SK-N-SH (cell line): Measurements from ENCODE around the gene LIME1. TPM values are rescaled to one million over a fixed set of nuclear protein-coding genes. Genes with fewer than 3 reads are reported as not detected.

Experiments
- CTCF ChIA-PET: fragments of 300-600, 350-600 bp; formaldehyde crosslinking; extraction: SDS; loops from one replicate; lab custom pipeline; 2021; lab: Yijun Ruan, JAX
- POLR2A ChIA-PET: fragments of 350-600 bp; sonication (Branson Sonifier 250); formaldehyde crosslinking; extraction: SDS; loops from one replicate; lab custom pipeline; 2020; ENCODE audit warnings: antibody characterized with exemption, inconsistent platforms; lab: Yijun Ruan, JAX
- DNase-seq: peaks from one replicate; pipeline ENCODE4 v3.0.0; 2012
- H2AFZ ChIP-seq: fragments of 200-600 bp; sonication (generic); 2 replicates; pipeline ENCODE4 v1.8.1; 2016; ENCODE audit warnings: antibody characterized with exemption, mild to moderate bottlenecking, low read depth
- H3F3A ChIP-seq: fragments of 200-600 bp; sonication (generic); replicated peaks from 2 replicates; pipeline ENCODE3; 2016; ENCODE audit warnings: antibody characterized with exemption, mild to moderate bottlenecking; ENCODE audit not compliant: insufficient read depth
- H3K27ac ChIP-seq, 2 experiments: fragments of 200-500 bp in 1 of 2; fragments of 200-600 bp in 1 of 2; sonication (Bioruptor generic) in 1 of 2; sonication (generic), shearing (Covaris generic) in 1 of 2; 2 replicates each; pipeline versions ENCODE4 v1.5.1 to v1.6.1; 2014 to 2016; ENCODE audit warnings: low read depth in 2 of 2, inconsistent platforms in 1 of 2, low read length in 1 of 2, mild to moderate bottlenecking in 1 of 2, mixed read lengths in 1 of 2
- H3K27me3 ChIP-seq: fragments of 200-600 bp; sonication (generic), shearing (Covaris generic); 2 replicates; pipeline ENCODE4 v1.6.1; 2016; ENCODE audit warnings: mixed run types; ENCODE audit not compliant: insufficient read depth
- H3K36me3 ChIP-seq, 2 experiments: fragments of 200-500 bp in 1 of 2; fragments of 200-600 bp in 1 of 2; sonication (Bioruptor generic) in 1 of 2; sonication (generic) in 1 of 2; replicated peaks in 1 of 2; 2 replicates each; pipeline versions ENCODE3 to v1.5.1; 2014 to 2016; ENCODE audit warnings: low read length in 1 of 2, mild to moderate bottlenecking in 1 of 2; ENCODE audit not compliant: insufficient read depth in 2 of 2, control insufficient read depth in 1 of 2
- H3K4me1 ChIP-seq, 2 experiments: fragments of 200-500 bp in 1 of 2; fragments of 200-600 bp in 1 of 2; sonication (Bioruptor generic) in 1 of 2; sonication (generic), shearing (Covaris generic) in 1 of 2; 2 replicates each; pipeline versions ENCODE4 v1.5.1 to v1.6.1; 2014 to 2016; ENCODE audit warnings: low read depth in 1 of 2, low read length in 1 of 2, mixed run types in 1 of 2; ENCODE audit not compliant: insufficient read depth in 2 of 2, control insufficient read depth in 1 of 2
- H3K4me2 ChIP-seq: fragments of 200-600 bp; sonication (generic), shearing (Covaris generic); 2 replicates; pipeline ENCODE4 v1.6.1; 2017; ENCODE audit warnings: mixed run types
- H3K4me3 ChIP-seq, 2 experiments: fragments of 200-500 bp in 1 of 2; fragments of 200-600 bp in 1 of 2; sonication (Bioruptor generic) in 1 of 2; sonication (generic), shearing (Covaris generic) in 1 of 2; 2 replicates each; pipeline versions ENCODE4 v1.5.1 to v1.8.1; 2014 to 2016; ENCODE audit warnings: low read depth in 2 of 2, inconsistent platforms in 1 of 2, low read length in 1 of 2, mild to moderate bottlenecking in 1 of 2, mixed read lengths in 1 of 2, moderate library complexity in 1 of 2
- H3K79me2 ChIP-seq: fragments of 200-600 bp; sonication (generic); 2 replicates; pipeline ENCODE4 v1.8.1; 2017; ENCODE audit warnings: mild to moderate bottlenecking; ENCODE audit not compliant: insufficient read depth
- H3K9ac ChIP-seq: fragments of 200-600 bp; sonication (generic); 2 replicates; pipeline ENCODE4 v1.6.1; 2017; ENCODE audit warnings: mixed run types
- H3K9me2 ChIP-seq: fragments of 200-600 bp; sonication (generic); 2 replicates; pipeline ENCODE4 v1.6.1; 2017; ENCODE audit warnings: mixed run types
- H3K9me3 ChIP-seq: fragments of 200-600 bp; sonication (generic); 2 replicates; pipeline ENCODE4 v1.6.1; 2017; ENCODE audit warnings: mixed run types, mild to moderate bottlenecking, moderate library complexity
- H4K20me1 ChIP-seq: fragments of 200-600 bp; sonication (generic); 2 replicates; pipeline ENCODE4 v1.6.1; 2017; ENCODE audit warnings: mild to moderate bottlenecking, mixed run types; ENCODE audit not compliant: insufficient read depth
- CHD2 ChIP-seq: fragments of 150-350 bp; IDR thresholded peaks from 2 replicates; pipeline ENCODE4 v1.6.1; 2018; ENCODE audit warnings: low read length; ENCODE audit not compliant: partially characterized antibody
- CTCF ChIP-seq: fragments of 200-600 bp; sonication (generic); IDR thresholded peaks from 2 replicates; pipeline ENCODE4 v1.6.1; 2017; ENCODE audit warnings: antibody characterized with exemption, mild to moderate bottlenecking, moderate library complexity
- EZH2phosphoT487 ChIP-seq: fragments of 200-600 bp; sonication (generic); IDR thresholded peaks from 2 replicates; pipeline ENCODE4 v1.6.1; 2017; ENCODE audit warnings: low read depth, mixed run types, mild to moderate bottlenecking, antibody characterized with exemption, moderate library complexity, borderline replicate concordance
- FOXM1 ChIP-seq: IDR thresholded peaks from 2 replicates; pipeline ENCODE4 v1.4.0; 2012; ENCODE audit warnings: low read depth, mild to moderate bottlenecking
- GABPA ChIP-seq: IDR thresholded peaks from 2 replicates; pipeline ENCODE4 v1.4.0; 2012; ENCODE audit warnings: low read depth, mild to moderate bottlenecking
- JUND ChIP-seq: IDR thresholded peaks from 2 replicates; pipeline ENCODE4 v1.4.0; 2012
- MEF2A ChIP-seq: IDR thresholded peaks from 2 replicates; pipeline ENCODE4 v1.4.0; 2012; ENCODE audit warnings: low read depth, borderline replicate concordance
- RAD21 ChIP-seq: IDR thresholded peaks from 2 replicates; pipeline ENCODE4 v1.6.1; 2012; ENCODE audit warnings: mild to moderate bottlenecking, low read length
- REST ChIP-seq: IDR thresholded peaks from 2 replicates; pipeline ENCODE4 v1.6.1; 2012; ENCODE audit warnings: mild to moderate bottlenecking, low read depth, low read length, moderate library complexity
- SIN3A ChIP-seq: IDR thresholded peaks from 2 replicates; pipeline ENCODE4 v1.6.1; 2012; ENCODE audit warnings: low read depth, mild to moderate bottlenecking, low read length, moderate library complexity, borderline replicate concordance
- TEAD4 ChIP-seq: IDR thresholded peaks from 2 replicates; pipeline ENCODE4 v1.4.0; 2012; ENCODE audit warnings: mild to moderate bottlenecking, borderline replicate concordance; ENCODE audit not compliant: insufficient read depth
- WGBS: methylation state at CpG from one replicate; pipeline ENCODE4 v1.1.6; 2017; ENCODE audit warnings: low lambda C conversion rate; 5-methylcytosine and 5-hydroxymethylcytosine counted together
- polyA plus RNA-seq, 3 experiments: library from polyadenylated mRNA; depleted of rRNA; stranded (reverse); fragments of >200 nt; gene quantifications; 2 replicates each; pipeline ENCODE4 v1.2.3, GENCODE V29; 2012

The LIME1 gene
- polyA plus RNA-seq, 1 of the 3 experiments (the other 2 are of a cell fraction), result 10.9 TPM

GRCh38 chr20:63690898-63691710, 45.4 kb upstream of the LIME1 start:
- Histone ChIP-seq H3K79me2 (no peaks in the 10 kb centered on the region), H4K20me1 (no peaks in the 10 kb centered on the region), H3K4me2 (no peak overlapping the region), H3K9me2 (no peaks in the 10 kb centered on the region), H3K9ac (no peak overlapping the region), H3K36me3 (peaks cover 0 to 9% of the 10 kb centered on the region in 2 experiments), H3F3A (no peaks in the 10 kb centered on the region), H3K4me3 (no peak overlapping the region), H3K27me3 (no peaks in the 10 kb centered on the region), H2AFZ (no peak overlapping the region), H3K4me1 (peaks cover 0 to 2% of the 10 kb centered on the region in 2 experiments; a peak in 1 of 4 replicates), H3K27ac (no peak overlapping the region), H3K9me3 (no peaks in the 10 kb centered on the region)
- ChIA-PET POLR2A (no interaction called here), CTCF (no interaction called here)
- peak; percentile 51 for DNase-seq
- TF ChIP-seq REST (no peak), SIN3A (no peak), FOXM1 (no peak), CTCF (no peak), JUND (no peak), GABPA (no peak), RAD21 (no peak), EZH2phosphoT487 (no peak), MEF2A (no peak), CHD2 (no peak), TEAD4 (no peak)
- WGBS, result 89% methylated on average over 8 of the region's 24 CpGs
